NCI-H2196 treated with DMSO at 0.1 percent for 48 hours (cell line): Measurements from ENCODE around the gene TANK.
A peak's percentile ranks its signal among the peaks of the same experiment; 100 is the strongest.
"Not testable (repeated sequence)": the region's sequence is repeated elsewhere in the genome, so short reads cannot be mapped to it uniquely, and the experiment has no call there.

Experiments used
- DNase-seq: peaks from one replicate; lab custom pipeline; 2025; ENCODE audit not compliant: unreplicated experiment; lab: John Stamatoyannopoulos, UW

TANK gene

DNA sequence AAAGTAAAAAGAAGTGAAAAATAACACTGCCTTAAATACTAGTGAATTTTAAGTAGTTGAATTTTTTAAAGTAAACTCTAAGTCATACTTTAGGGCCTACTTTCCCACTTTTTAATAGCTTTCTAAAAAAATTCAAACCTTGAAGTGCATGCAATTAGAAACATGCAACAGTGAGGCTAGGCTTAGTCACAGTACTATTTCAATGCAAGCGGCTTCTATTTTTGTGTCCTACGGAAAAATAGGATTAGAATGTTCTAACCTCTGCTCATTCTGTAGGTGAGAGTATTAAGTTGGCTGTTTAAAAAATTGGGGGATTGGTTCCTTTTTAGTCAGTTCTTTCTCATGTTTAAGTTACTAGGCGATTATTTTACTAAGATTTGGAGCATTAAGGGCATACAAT lies 108.9 kb downstream of the TANK start:
- no peak for DNase-seq

GRCh38 chr2:161273038-161273760 lies 113.0 kb downstream of the TANK start:
- peak; percentile 22 for DNase-seq

DNA sequence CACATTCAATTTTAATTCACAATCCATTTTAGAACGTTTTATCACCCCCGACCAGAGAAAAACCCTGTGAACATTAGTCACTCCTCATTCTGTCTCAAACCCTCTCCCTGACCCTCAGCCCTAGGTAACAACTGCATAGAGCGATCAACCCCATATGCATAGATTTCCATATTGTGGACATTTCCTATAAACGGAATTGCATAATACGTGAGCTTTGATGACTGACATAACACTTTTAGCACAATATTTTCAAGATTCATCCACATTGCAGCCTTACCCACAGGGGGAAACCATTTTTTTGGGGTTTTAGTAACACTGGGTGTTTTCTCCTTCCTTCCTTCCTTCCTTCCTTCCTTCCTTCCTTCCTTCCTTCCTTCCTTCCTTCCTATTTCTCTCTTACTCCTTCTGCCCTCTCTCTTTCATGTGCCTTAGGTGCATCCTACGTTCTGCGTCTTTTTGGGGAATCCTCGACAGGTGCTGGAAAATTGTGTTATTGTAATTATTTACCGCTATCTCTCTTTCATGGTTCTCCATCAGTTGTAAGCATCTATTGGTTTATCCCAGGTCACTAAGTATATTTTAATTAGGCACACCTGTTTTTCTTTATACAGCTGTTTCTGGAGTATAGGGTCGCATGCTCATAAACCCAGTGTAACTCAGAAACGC lies 118.5 kb downstream of the TANK start:
- not testable (repeated sequence) for DNase-seq

DNA sequence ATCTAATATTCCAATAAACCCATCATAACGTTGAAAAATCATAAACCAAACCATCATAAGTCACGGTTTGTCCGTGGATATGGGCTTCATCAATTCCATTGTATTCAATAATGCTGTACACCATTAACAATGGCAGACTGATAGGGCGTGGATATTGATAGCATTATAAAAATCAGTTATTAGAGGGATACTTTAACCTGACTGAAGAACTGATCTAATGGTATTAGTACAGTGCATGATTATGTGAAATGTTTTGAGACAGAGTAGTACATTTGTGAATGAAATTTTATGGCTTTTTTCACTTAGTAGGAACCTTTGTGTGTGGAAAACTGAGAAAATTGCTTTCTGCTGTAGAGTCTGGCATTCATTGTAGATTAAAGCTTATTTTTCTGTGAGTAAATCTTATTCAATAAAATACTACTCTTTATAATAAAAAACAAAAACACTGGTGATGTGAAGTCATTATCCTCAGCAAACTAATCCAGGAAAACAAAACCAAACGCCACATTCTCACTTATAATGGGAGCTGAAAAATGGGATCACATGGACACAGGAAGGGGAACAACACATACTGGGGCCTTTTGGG lies 119.1 kb downstream of the TANK start:
- DNase-seq: not testable (repeated sequence)

DNA sequence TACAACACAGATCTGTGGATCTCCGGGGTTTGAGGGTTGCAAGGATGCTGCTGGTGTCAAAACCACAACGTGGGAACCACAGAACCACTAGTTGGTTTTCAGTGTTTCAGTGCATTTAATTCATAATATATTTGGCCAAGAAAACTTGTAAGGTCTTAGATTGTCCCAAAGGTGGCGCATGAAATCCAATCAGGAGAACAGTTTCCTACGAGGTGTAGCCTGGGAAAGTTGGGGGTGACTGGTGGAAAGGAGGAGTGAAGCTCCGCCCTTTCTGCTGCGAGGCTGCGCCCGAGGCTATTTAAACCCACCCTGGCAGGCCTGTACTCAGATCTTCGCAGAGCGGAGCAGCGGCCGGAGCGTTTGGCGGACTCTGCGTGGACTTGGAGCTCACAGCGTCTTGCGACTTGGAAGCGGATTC lies 120.7 kb downstream of the TANK start:
- DNase-seq: not testable (repeated sequence)

DNA sequence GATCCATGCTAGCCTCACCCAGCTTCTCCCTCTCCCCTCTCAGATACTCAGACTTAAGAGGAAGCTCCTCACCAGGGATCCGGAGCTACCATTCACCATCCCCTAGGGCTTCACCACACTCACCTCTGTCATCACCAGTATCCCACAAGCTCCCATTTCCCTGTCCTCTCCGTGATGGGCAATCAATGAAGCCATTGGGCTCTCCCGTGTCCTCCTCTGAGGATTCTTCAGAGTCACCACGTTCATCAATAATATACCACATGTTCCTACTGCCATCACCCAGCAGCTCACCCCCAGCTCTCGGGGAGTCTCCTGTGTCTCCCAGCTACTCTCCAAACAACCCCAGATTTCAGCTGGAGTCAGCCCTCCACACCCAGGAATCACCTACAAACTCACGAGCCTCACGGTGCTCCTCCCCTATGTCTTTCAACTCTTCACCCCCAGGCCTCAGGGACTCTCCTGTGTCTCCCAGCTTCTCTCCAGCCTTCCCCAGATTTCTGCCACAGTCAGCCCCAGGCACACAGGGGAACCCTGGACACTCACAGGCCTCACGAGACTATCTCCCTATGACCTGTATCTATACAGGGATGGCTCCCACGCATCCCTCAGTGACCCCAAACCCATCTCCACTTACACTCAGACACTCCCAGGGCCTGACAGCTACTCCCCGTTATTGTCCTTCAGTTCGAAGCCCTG lies 121.5 kb downstream of the TANK start:
- not testable (repeated sequence) for DNase-seq

GRCh38 chr2:161282311-161282644 lies 122.0 kb downstream of the TANK start:
- not testable (repeated sequence) for DNase-seq

DNA sequence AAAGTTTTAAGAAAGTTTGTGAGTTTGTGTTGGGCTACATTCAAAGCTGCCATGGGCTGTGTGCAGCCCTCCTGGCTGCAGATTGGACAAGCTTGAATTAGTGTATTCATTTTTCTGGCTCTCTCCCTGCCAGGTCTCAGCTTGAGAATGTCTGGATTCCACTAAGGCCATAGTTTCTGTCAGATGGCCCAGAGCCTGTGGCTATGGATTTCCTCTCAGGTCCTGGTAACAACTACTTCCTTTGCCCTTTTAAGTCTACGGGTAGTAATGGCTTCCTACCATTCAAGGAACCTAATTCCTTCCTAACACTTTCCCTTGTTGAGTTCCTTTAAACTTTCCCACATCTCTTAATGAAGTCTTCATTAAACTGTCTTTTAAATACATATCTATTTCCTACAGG lies 123.7 kb downstream of the TANK start:
- no peak for DNase-seq
